ENCODE data around the gene LHFPL4. TPM values are rescaled to one million over a fixed set of nuclear protein-coding genes. Genes with fewer than 3 reads are reported as not detected.

LHFPL4 gene
- total and polyA plus RNA-seq, 2 of the 8 experiments (the other 6 are each of a cell fraction or from before 2014, with no cell fraction given), result 5.0 to 16.9 TPM

DNA sequence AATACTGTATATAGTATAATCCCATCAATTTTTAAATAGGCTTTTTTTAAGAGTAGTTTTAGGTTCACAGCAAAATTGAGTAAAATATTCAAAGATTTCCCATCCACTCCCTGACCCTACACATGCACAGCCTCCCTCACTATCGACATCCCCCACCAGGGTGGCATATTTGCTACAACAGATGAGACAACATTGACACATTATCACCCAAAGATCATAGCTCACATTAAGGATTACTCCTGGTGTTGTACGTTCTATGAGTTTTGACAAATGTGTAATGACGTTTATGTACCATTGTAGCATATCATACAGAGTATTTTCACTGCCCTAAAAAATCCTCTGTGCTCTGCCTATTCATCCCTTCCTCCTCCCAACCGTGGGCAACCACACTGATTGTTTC is 39.3 kb downstream of the LHFPL4 start (continued):
- TF ChIP-seq CHD1 (IDR thresholded peaks at IDR 0.05; ENCODE audit: low read depth, low read length) (no peak), SP1 (IDR thresholded peaks at IDR 0.05; ENCODE audit: low read depth, low read length) (no peak), GTF2F1 (IDR thresholded peaks at IDR 0.05; ENCODE audit: borderline replicate concordance, low read depth, low read length) (no peak), RNF2 (IDR thresholded peaks at IDR 0.05; ENCODE audit: borderline replicate concordance, low read depth, low read length, missing control alignments, poor library complexity, severe bottlenecking) (no peak), BRCA1 (IDR thresholded peaks at IDR 0.05; ENCODE audit: low read depth, low read length) (no peak)
- TF ChIP-seq, protein P1, sequence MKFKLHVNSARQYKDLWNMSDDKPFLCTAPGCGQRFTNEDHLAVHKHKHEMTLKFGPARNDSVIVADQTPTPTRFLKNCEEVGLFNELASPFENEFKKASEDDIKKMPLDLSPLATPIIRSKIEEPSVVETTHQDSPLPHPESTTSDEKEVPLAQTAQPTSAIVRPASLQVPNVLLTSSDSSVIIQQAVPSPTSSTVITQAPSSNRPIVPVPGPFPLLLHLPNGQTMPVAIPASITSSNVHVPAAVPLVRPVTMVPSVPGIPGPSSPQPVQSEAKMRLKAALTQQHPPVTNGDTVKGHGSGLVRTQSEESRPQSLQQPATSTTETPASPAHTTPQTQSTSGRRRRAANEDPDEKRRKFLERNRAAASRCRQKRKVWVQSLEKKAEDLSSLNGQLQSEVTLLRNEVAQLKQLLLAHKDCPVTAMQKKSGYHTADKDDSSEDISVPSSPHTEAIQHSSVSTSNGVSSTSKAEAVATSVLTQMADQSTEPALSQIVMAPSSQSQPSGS (IDR thresholded peaks at IDR 0.05; ENCODE audit: low read length), result no peak

All from H1 (cell line).